NCI-H128 (cell line): Measurements from ENCODE around the gene NHERF2.

ENCODE experiments used
- DNase-seq: peaks from one replicate; lab custom pipeline; 2025; ENCODE audit not compliant: unreplicated experiment; lab: John Stamatoyannopoulos, UW

The NHERF2 gene

DNA sequence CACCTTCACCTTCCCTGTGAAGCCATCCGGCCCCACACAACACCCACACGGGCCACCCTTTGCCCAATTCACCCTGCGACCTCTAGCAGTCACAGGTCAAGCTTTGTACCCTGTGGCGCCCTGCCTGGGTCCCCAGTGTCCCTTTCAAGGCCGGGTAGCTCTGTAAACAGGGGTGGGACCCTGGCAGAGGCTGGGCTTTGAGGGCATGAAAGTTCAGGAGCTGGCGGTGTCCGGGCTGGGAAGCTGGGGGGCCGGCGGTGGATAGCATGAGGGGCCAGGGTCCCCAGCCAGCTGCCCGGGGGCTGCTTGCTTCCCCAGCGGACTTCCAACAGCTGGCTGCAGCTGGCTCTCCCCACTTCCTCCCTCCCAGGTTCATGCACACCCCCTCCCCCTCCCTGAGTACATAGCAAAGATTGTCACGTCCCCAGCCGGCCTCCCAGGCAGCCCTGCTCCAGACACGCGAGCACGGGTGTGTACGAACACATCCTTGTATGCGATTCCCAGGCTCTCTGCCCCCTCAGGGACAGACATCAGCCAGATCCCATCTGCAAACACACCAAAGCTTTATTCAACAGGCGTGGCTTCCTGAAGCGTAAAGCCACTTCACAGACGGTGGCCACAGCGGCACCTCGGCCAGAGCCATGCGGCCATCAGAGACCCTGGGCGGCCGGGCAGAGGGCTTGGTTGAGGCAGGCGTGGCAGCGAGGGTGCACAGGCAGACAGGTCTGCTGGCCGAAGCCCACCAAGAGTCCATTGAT lies 12.8 kb downstream of the NHERF2 start:
- DNase-seq = no peak

GRCh38 chr16:2040041-2040786 lies 13.5 kb downstream of the NHERF2 start:
- no peak for DNase-seq

DNA sequence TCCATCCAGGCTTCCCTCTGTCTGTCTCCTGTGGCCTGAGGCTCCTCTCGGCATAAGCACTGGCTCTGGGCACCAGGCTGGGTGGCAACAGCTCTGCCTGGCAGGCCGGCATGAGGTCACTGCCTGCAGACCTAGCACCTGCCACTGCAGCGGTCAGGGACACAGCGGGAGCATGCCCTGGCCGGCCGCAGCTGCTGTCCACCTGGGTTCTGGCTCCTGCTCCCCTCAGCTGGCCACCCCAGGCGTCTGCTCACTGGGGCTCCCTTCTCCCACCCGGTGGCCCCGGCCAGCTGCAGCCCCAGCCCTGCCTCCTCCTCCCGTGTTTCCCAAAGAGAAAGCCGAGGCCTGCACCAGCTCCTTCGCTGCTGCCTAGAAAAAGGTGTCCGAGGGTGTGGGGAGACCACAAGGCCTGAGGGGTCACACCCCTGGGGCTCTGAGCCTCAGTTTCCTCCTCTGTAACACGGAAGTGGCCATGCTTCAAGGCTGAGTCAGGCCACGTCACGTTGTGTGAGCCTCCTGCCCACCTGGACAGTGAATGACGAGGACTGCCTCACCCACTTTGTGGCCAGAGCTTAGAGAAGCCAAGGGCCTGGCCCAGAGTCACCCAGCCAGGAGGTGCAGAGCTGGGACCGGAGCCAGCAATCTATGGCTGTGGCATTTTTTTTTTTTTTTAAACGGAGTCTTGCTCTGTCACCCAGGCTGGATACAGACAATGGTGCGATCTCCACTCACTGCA lies 14.3 kb downstream of the NHERF2 start:
- no peak for DNase-seq

DNA sequence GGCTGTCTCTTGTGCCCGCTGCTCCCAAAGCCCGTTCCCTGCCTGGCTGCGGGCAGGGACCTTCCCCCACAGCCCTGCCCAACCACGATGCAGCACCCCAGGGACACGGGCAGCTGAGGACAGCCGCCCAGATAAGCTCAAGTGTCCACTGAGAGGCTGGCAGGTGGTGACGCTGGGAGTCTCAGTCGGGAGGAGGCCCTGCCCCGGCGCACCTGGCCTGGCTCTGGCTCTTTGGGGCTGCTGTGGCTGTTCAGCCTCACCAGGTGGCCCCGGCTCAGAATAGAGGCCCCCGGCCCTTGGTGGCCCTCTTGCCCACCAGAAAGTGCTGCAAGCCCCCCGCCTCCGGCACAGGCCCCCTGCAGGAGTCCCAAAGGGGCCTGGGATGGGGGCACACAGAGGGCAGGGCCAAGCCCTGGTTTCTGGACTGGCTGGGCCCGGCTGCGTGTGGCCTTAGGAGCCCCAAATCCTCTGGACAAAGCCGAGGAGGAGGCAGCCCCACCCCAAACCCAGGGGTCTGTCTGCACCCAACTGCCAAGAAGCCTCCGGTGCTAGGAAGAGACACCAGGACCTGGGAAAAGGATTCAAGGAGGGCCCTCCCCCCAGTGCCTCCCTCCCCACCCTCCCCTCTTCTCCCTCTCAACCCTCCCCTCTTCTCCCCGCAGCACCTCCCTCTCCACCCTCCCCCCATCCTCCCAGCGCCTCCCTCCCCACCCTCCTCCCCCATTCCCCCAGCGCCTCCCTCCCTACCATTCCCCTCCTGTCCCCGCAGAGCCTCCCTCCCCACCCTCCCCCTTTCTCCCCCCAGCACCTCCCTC lies 15.7 kb downstream of the NHERF2 start:
- peak; percentile 48 for DNase-seq

- no peak for DNase-seq
Observed at GRCh38 chr16:2042986-2043666, 16.4 kb downstream of the NHERF2 start.

DNA sequence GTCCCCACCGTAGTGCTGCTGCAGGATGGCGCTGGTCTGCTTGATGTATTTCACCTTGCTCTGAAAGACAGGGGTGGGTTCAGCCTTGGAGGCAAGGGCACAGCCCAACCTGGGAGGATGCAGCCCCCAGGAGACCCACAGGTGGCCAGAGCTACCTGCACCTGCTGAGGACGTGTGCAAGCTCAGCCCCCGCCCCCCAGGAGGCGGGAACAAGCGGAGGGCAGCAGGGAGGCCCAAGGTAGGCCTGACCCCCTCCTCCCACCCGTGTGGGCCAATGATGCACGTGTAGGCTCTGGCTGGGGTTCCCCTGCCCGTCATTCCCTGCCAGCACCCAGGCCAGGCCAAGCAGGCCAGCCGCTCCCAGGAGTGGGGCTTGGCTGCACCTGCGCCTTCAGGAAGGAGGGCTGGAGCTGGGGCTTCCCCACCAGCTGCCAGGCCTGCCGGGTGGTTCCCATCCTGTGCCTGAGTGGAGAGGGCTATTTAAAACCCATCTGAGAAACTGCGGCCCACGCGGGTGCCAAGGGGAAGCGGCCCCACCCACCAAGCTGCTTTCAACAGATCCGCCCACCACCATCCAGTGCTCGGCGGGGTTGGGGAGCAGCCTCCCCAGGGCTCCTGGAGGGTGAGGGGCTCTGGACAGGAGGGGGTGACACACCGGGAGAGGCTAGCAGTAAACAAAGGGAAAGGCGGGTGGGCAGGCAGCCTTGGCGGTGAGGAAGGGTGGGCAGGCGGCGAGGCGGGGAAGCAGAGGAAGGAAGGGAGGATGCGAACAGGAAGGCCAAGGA lies 17.2 kb downstream of the NHERF2 start:
- DNase-seq = no peak

DNA sequence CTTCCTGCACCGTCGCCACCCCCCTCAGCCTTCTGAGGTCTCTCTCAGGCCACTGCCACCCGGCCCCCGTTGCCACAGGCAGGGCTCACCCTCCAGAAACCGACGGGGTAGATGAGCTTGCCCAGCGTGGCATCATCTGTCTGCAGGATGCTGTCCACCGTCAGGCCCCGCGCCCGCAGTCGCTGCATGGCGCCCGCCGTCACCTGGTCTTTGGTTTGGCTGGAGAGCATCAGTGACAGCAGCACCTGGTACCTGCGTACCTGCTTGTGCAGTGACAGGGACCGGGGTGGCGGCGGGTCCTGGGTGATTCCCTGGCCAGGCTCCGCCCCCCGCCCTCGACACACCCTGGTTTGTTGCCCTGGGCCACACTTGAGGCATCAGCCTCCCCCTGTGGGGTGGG lies 17.8 kb downstream of the NHERF2 start:
- no peak for DNase-seq

DNA sequence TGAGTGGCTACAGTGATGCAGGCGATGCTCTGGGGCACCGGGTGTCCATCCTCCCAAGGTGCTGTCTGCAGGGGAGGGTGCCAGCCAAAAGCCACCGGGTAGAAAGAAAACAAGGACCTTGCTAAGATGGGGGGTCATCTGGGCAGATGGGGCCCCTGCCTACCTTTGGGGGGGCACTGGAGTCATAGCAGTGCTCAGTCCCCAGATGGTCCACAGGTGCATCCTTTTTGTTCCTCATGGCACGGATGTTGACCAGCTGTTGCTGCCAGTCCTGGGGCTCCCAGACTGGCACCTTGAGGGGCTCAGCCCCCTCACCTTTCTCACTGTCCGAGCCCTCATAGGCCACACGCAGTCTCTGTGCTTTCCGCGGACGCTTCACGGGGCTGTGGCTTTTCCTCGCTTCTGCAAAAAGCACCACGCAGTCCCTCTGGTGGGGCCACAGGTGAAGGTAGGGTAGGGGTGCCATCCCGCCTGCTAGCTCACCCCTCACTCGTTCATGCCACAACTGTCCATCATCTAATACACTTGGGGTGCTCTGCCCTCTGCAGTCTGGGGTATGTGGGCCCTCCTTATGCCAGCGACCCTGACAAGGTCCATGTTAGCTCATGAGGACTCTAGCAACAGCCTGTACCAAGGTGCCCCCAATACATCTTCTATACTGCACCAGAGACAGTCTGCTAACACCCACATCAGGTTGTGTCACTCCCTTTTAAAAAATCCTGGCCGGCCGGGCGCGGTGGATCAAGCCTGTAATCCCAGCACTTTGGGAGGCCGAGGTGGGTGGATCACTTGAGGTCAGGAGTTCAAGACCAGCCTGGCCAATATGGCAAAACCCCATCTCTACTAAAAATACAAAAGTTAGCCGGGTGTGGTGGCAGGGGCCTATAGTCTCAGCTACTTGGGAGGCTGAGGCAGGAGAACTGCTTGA lies 19.5 kb downstream of the NHERF2 start:
- DNase-seq = no peak

DNA sequence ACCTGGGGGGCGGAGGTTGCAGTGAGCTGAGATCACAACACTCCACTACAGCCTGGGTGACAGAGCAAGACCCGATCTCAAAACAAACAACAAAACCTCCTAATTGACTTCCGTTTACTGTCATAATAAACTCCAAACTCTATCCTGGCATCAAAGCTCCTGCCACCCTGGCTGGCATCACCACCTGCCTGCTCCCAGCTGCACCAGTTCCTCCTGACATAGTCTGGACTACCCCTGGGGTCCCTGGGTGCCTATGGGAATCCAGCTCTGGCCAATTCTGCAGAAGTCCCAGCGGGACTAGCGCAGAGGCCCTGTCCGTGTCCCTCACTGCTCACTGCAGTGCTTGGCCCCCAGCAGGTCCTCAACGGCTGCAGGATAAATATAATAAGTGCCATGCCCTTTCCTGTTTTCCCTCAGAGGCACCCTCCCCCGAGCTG lies 20.2 kb downstream of the NHERF2 start:
- DNase-seq = no peak

DNA sequence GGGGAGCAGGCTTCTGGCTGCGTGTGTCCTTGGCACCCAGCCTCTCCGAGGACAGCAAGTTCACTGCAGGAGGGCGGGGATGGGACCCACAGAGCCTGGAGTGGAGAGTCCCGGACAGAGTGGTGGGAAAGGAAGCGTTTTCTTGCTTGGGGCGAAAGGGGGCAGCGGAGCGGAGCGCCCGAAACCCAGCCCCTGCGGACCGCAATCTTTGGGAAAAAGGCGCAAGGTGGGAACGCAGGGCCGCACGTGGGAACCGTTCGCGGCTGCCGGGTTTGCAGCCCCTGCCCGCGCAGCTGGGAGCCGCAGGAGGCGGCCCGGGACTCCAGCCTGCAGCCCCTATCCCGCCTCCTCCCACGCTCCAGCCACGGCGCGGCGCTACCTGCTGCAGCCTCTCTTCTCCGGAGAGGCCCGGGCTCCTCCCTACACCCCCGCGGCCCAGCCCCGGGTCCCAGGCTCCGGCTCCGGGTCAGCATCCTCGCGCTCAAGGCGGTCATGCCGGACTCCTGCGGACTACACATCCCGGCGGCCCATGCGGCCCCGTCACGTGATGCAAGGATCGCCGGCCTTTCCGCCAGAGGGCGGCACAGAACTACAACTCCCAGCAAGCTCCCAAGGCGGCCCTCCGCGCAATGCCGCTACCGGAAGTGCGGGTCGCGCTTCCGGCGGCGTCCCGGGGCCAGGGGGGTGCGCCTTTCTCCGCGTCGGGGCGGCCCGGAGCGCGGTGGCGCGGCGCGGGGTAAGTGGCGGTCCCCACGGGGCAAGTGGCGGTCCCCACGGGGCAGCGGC lies 20.8 kb downstream of the NHERF2 start, which contains the start of the genes NTHL1 and TSC2:
TSS of gene NTHL1 (minus strand) at position 505 of the 786 bp plus-strand sequence. CDS start at position 494, 11 bp downstream.
TSS of gene TSC2 (plus strand) at position 656 of the 786 bp plus-strand sequence. CDS start 631 bp downstream, outside the sequence.
- DNase-seq = peak; percentile 61

- DNase-seq = no peak
Observed at GRCh38 chr16:2048116-2048543, 21.4 kb downstream of the NHERF2 start.

- no peak for DNase-seq
Observed at GRCh38 chr16:2053211-2053610, 26.5 kb downstream of the NHERF2 start.

DNA sequence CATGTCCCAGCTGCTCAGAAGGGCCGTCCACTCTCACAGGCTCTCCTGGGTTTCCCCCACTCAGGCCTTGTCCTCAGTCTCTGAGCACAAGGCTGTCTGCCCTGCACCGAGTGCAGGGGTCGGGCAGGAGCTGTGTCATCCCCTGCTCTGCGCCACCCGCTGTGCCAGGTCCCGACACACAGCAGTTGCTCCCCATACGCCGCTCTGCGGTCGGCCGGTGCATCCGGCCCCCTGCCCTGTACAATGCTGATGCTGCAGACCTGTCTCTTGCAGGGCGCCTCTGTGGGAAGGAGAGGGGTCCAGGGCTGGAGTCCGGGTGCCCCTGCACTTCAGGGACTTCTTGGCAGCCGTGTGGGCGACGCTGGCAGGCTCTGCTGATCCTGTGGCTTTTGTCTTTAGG lies 27.2 kb downstream of the NHERF2 start:
- DNase-seq = no peak

- peak; percentile 55 for DNase-seq
Observed at GRCh38 chr16:2054543-2055245, 28.0 kb downstream of the NHERF2 start.

DNA sequence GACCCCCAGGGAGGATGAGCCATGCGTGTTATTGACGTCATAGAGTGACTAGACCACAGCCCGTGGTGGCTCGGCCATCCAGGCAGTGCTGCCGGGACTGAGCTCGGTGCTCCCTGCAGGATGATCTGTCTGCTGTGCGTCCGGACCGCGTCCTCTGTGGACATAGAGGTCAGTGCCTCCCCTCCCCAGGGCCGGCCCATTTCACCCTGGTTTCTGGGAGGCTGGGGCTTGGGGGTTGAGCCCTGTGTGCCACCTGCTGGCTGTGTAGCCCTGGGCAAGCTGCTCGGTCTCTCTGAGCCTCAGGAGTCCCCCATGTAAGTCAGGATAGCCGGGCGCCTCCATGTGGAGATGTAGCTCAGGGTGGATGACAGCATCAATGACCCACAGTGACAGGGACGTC lies 29.4 kb downstream of the NHERF2 start:
- DNase-seq = no peak

DNA sequence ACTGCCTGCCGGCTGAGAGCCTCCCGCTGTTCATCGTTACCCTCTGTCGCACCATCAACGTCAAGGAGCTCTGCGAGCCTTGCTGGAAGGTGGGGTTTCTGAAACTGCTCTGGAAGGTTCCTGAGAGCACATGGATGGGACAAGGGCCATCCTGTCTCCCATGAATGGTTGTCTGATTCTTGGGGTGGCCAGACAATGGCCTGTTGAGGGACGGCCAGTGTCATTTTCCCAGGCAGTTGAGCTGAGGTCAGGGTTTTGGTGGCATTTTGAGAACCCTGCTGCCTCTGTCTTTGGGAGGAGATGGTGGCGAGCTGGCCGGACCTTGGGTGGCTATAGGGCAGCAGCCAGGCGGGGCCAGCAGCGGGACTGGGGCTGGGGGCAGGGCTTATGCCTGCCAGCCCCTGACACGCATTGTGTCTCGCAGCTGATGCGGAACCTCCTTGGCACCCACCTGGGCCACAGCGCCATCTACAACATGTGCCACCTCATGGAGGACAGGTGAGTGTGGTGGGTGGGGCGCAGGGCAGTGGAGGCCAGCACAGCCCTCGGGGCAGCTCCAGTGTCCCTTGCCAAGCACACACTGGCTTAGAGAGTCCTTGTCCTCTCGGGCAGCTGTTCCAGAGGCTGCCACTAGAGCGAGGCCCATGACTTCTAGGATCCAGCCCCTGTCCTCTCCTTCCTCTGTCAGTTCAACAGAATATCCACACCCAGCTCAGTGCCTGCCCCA lies 30.1 kb downstream of the NHERF2 start:
- no peak for DNase-seq
